ENCODE results near the gene CDH4.

- TF ChIP-seq CTCF (IDR thresholded peaks at IDR 0.05 in 8 of 11, conservative IDR thresholded peaks at IDR 0.05 in 3 of 11), result no peak
- TF ChIP-seq POLR2AphosphoS5 (IDR thresholded peaks at IDR 0.05), result no peak
These were observed 391.8 kb downstream of the CDH4 start for GRCh38 chr20:61643656-61644377.
